ENCODE measurements around the gene EML4. TPM values are rescaled to one million over a fixed set of nuclear protein-coding genes. Genes with fewer than 3 reads are reported as not detected.

The EML4 gene
- total RNA-seq, 1 experiment from 2014 or later = 107 TPM

- no peak for DNase-seq (ENCODE audit: low read depth, low spot score)
- no peak for ATAC-seq
- in situ Hi-C loops (cut with HindIII; ENCODE audit: low pct_unique_long_range_greater_than_20kb, low sequenced_read_pairs) = no loop called here
- ChIA-PET CTCF (no interaction called here), POLR2A (no interaction called here)
- Histone ChIP-seq H3K4me3 (ENCODE audit: low read depth in 2 of 2, low read length in 2 of 2) (no peak overlapping the region), H3K36me3 (ENCODE audit: control insufficient read depth, insufficient read depth, low read length) (peaks cover 29% of the 10 kb centered on the region), H3K27ac (ENCODE audit: low read length) (peak overlapping the region; percentile 44; the same call in 1 of the 2 replicates), H3K9me3 (ENCODE audit: control insufficient read depth, insufficient read depth, low read depth, low read length) (no peaks in the 10 kb centered on the region), H3K4me1 (ENCODE audit: control insufficient read depth, insufficient read depth, low read length) (peaks cover 8% of the 10 kb centered on the region), H3K27me3 (ENCODE audit: control insufficient read depth, insufficient read depth, low read length) (no peaks in the 10 kb centered on the region)
- TF ChIP-seq SIN3A (IDR thresholded peaks at IDR 0.05; ENCODE audit: borderline replicate concordance, insufficient read depth, low read depth, low read length) (no peak), TCF7L2 (IDR thresholded peaks at IDR 0.05; ENCODE audit: low read depth, low read length) (no peak), REST (IDR thresholded peaks at IDR 0.05; ENCODE audit: insufficient read depth in 1 of 2, low read depth in 2 of 2, low read length in 1 of 2) (no peak), CTCF (IDR thresholded peaks at IDR 0.05) (no peak), POLR2AphosphoS5 (IDR thresholded peaks at IDR 0.05; ENCODE audit: low read depth, low read length) (no peak)
- intact Hi-C loops (cut with micrococcal nuclease; ENCODE audit: unreplicated experiment) = no loop called here
- BruUV-seq (replicated peaks) = no TSS peak
Measured at GRCh38 chr2:42331569-42332284, 162.6 kb downstream of the EML4 start.

- Histone ChIP-seq H3K27ac (ENCODE audit: low read length) (no peak overlapping the region), H3K4me1 (ENCODE audit: control insufficient read depth, insufficient read depth, low read length) (no peaks in the 10 kb centered on the region; the same call in 1 of the 2 replicates), H3K9me3 (ENCODE audit: control insufficient read depth, insufficient read depth, low read depth, low read length) (no peaks in the 10 kb centered on the region), H3K36me3 (ENCODE audit: control insufficient read depth, insufficient read depth, low read length) (peaks cover 29% of the 10 kb centered on the region), H3K27me3 (ENCODE audit: control insufficient read depth, insufficient read depth, low read length) (no peaks in the 10 kb centered on the region), H3K4me3 (ENCODE audit: low read depth in 2 of 2, low read length in 2 of 2) (no peak overlapping the region)
- no peak for DNase-seq (ENCODE audit: low read depth, low spot score)
- ChIA-PET POLR2A (no interaction called here), CTCF (no interaction called here)
- in situ Hi-C loops (cut with HindIII; ENCODE audit: low pct_unique_long_range_greater_than_20kb, low sequenced_read_pairs) (no loop called here), intact Hi-C loops (cut with micrococcal nuclease; ENCODE audit: unreplicated experiment) (no loop called here)
- no peak for TF ChIP-seq SIN3A (IDR thresholded peaks at IDR 0.05; ENCODE audit: borderline replicate concordance, insufficient read depth, low read depth, low read length)
- no peak for ATAC-seq
- BruUV-seq (replicated peaks) = no TSS peak
Measured at GRCh38 chr2:42332575-42332974, 163.4 kb downstream of the EML4 start.

GRCh38 chr2:42333579-42333978 is 164.4 kb downstream of the EML4 start:
- in situ Hi-C loops (cut with HindIII; ENCODE audit: low pct_unique_long_range_greater_than_20kb, low sequenced_read_pairs) (no loop called here), intact Hi-C loops (cut with micrococcal nuclease; ENCODE audit: unreplicated experiment) (no loop called here)
- Histone ChIP-seq H3K36me3 (ENCODE audit: control insufficient read depth, insufficient read depth, low read length) (peaks cover 29% of the 10 kb centered on the region), H3K27me3 (ENCODE audit: control insufficient read depth, insufficient read depth, low read length) (no peaks in the 10 kb centered on the region), H3K4me3 (ENCODE audit: low read depth in 2 of 2, low read length in 2 of 2) (no peak overlapping the region), H3K27ac (ENCODE audit: low read length) (no peak overlapping the region), H3K4me1 (ENCODE audit: control insufficient read depth, insufficient read depth, low read length) (no peaks in the 10 kb centered on the region), H3K9me3 (ENCODE audit: control insufficient read depth, insufficient read depth, low read depth, low read length) (no peaks in the 10 kb centered on the region)
- ATAC-seq (no peak), DNase-seq (ENCODE audit: low read depth, low spot score) (no peak)
- ChIA-PET POLR2A (no interaction called here), CTCF (no interaction called here)
- no peak for TF ChIP-seq CTCF (IDR thresholded peaks at IDR 0.05)
- no peak for TF ChIP-seq SIN3A (IDR thresholded peaks at IDR 0.05; ENCODE audit: borderline replicate concordance, insufficient read depth, low read depth, low read length)
- TF ChIP-seq POLR2AphosphoS5 (IDR thresholded peaks at IDR 0.05; ENCODE audit: low read depth, low read length) = no peak
- TF ChIP-seq REST (IDR thresholded peaks at IDR 0.05; ENCODE audit: insufficient read depth in 1 of 2, low read depth in 2 of 2, low read length in 1 of 2) = no peak
- TF ChIP-seq TCF7L2 (IDR thresholded peaks at IDR 0.05; ENCODE audit: low read depth, low read length) = no peak
- BruUV-seq (replicated peaks) = no TSS peak

Data from Panc1 (cell line).